Measurements from ENCODE around the gene CFAP57.

Gene CFAP57

GRCh38 chr1:43275826-43276620, 103.9 kb downstream of the CFAP57 start:
- no peak for TF ChIP-seq CTCF (IDR thresholded peaks at IDR 0.05; ENCODE audit: borderline replicate concordance, insufficient read depth, low read depth, low read length)
- H3K4me3 ChIP-seq (ENCODE audit: low read depth, low read length) = no peak overlapping the region

- TF ChIP-seq CTCF (IDR thresholded peaks at IDR 0.05; ENCODE audit: borderline replicate concordance, insufficient read depth, low read depth, low read length) = no peak
- H3K4me3 ChIP-seq (ENCODE audit: low read depth, low read length) = no peak overlapping the region
Observed at GRCh38 chr1:43276673-43277072, 104.5 kb downstream of the CFAP57 start.

GRCh38 chr1:43277116-43277876, 105.2 kb downstream of the CFAP57 start:
- H3K4me3 ChIP-seq (ENCODE audit: low read depth, low read length) = no peak overlapping the region
- no peak for TF ChIP-seq CTCF (IDR thresholded peaks at IDR 0.05; ENCODE audit: borderline replicate concordance, insufficient read depth, low read depth, low read length)

GRCh38 chr1:43279161-43279560, 107.0 kb downstream of the CFAP57 start:
- no peak for TF ChIP-seq CTCF (IDR thresholded peaks at IDR 0.05; ENCODE audit: borderline replicate concordance, insufficient read depth, low read depth, low read length)
- no peak overlapping the region for H3K4me3 ChIP-seq (ENCODE audit: low read depth, low read length)

GRCh38 chr1:43279666-43280065, 107.5 kb downstream of the CFAP57 start:
- H3K4me3 ChIP-seq (ENCODE audit: low read depth, low read length) = no peak overlapping the region
- TF ChIP-seq CTCF (IDR thresholded peaks at IDR 0.05; ENCODE audit: borderline replicate concordance, insufficient read depth, low read depth, low read length) = no peak

- TF ChIP-seq CTCF (IDR thresholded peaks at IDR 0.05; ENCODE audit: borderline replicate concordance, insufficient read depth, low read depth, low read length) = no peak
- no peak overlapping the region for H3K4me3 ChIP-seq (ENCODE audit: low read depth, low read length)
Observed at GRCh38 chr1:43280692-43281091, 108.6 kb downstream of the CFAP57 start.
